GM18870 (cell line): ENCODE measurements around the gene UBAC2.

Source experiments
- ATAC-seq: cut with Tn5 transposase; IDR thresholded peaks from one replicate; pipeline ENCODE4 v1.9.1; 2021; ENCODE audit warnings: moderate library complexity; ENCODE audit not compliant: unreplicated experiment

The UBAC2 gene, protein sequence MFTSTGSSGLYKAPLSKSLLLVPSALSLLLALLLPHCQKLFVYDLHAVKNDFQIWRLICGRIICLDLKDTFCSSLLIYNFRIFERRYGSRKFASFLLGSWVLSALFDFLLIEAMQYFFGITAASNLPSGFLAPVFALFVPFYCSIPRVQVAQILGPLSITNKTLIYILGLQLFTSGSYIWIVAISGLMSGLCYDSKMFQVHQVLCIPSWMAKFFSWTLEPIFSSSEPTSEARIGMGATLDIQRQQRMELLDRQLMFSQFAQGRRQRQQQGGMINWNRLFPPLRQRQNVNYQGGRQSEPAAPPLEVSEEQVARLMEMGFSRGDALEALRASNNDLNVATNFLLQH

DNA sequence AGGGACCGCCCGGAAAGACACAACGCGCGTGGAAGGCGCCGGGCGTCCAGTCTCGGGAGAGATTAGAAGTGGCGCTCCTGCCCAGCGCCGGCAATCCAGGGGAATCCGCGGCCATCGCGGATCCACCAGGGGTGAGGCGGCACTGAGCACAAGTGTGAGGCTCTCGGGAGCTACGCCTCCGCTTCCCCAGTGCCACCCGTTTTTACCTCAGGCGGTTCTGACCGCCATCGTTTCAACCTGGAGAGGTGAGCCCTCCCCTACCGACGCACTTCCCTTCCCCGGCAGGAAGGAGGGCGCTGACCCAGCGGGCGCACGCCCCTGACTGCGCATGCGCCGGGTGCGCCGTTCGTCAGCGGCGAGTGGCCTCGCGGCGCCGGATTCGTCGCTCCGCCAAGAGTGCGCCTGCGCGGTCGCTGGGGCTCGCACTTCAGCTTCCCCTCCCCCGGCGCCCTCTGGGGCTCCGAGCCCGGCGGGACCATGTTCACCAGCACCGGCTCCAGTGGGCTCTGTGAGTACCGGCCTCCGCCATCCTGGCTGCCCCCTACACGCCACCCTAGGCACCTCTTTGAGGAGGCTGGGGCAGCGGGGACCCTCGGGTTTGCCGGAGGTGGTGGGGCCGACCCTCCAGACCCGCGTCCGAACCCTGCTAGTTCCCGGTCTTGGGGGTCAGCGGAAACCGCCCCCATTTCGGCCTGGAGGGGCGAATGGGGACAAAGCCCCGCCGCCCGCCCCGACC is at the start of gene UBAC2:
Gene UBAC2 (plus strand): TSS at position 423 of the 736 bp plus-strand sequence. CDS start 55 bp downstream, at position 478.
- peak; percentile 49 for ATAC-seq

DNA sequence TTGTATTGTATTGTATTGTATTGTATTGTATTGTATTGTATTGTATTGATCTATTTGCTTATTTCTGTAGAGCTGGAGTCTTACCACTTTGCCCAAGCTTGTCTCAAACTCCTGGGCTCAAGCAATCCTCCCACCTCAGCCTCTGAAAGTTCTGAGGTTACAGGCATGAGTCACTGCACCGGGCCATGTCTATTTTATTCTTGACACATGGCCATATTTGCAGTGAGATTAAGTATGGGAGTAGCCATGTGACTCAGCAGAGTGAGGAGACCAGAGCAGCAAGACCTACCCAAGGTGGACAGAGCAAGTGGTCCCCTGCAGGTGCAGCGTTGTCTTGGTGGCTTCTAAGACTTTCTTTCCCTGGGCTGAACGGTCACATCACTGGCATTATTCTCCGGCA is 49.1 kb upstream of the UBAC2 start:
- ATAC-seq = peak; percentile 90

DNA sequence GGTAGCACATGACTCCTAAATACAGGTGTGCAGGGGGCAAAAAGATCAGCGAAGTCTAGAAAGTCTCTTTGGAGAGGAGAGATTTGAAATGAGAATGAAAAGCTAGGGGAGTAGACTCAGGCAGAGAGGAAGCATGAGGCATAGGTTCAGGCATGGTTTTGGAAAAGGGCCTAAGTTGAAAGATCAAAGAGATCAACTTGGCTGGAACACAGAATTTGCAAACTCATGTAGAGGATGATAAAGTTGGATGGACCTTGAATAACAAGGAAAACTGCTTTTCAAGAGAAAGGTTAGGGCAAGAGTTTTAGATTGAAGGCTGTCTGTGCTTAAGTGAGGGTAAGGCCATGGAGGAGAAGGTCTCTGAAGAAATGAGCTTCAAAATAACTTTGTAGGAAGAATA is 47.4 kb upstream of the UBAC2 start:
- ATAC-seq = no peak

DNA sequence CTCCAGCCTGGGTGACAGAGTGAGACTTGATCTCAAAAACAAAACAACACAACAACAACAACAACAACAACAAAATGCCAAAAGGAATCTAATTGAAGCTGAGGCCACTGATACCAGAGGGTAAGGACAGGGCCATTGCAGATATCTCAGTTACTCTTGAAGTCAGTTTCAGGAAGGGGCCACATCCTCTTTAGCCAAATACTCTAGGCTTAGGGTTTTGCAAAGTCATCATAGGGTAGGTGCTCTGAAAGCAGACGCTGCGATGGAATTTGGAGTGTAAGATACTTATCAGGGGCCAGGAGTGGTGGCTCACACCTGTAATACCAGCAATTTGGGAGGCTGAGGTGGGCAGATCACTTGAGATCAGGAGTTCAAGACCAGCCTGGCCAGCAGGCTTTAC is 46.6 kb upstream of the UBAC2 start:
- no peak for ATAC-seq

DNA sequence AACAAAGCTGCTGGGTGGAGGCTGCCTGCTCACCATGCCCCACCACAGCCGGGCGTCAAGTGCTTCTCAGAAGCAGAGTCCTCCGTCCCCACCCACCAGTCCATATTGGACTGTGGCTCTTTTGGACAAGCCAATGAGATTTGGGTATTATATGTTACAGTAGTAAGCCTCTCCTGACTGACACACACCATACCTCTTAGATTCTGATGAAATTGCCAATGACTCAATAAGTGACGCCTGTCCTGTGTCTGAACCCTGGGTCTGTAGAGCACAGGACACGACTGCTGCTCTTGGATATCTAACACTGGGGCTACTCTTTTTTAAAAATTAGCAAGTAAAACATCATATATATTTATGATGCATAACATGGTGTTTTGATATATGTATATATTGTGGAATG is 44.8 kb upstream of the UBAC2 start:
- ATAC-seq = no peak

DNA sequence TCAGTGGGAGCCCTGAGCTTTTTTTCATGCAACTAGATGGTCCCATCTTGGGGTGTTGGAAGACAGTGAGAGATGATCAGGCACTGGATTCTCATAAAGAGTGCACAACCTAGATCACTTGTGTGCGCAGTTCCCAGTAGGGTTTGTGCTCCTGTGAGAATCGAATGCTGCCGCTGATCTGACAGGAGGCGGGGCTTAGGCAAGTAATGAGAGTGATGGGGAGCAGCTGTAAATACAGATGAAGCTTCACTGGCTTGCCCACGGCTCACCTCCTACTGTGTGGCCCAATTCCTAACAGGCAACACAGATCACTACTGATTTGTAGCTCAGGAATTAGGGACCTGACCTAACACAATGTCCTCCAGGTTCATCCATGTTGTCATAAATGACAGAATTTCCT is 43.6 kb upstream of the UBAC2 start:
- no peak for ATAC-seq

DNA sequence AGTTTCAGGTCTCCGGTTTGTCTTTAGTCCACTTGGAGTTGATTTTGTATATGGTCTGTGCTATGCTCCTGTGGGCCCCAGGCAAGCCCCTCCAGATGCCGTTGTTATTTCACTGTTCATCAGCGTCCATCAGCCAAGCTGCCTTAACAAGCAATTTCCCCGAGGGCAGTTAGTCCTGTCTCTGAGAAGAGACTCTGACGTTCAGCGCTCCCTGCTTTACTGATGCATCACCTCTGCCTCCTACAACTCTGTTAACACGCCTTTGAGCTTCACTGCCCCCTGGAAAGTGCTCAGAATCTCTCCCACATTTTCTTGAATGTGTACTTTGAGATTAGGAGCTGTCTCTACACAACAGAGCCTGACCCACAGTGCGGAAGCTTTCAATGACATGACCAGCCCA is 41.8 kb upstream of the UBAC2 start:
- no peak for ATAC-seq

DNA sequence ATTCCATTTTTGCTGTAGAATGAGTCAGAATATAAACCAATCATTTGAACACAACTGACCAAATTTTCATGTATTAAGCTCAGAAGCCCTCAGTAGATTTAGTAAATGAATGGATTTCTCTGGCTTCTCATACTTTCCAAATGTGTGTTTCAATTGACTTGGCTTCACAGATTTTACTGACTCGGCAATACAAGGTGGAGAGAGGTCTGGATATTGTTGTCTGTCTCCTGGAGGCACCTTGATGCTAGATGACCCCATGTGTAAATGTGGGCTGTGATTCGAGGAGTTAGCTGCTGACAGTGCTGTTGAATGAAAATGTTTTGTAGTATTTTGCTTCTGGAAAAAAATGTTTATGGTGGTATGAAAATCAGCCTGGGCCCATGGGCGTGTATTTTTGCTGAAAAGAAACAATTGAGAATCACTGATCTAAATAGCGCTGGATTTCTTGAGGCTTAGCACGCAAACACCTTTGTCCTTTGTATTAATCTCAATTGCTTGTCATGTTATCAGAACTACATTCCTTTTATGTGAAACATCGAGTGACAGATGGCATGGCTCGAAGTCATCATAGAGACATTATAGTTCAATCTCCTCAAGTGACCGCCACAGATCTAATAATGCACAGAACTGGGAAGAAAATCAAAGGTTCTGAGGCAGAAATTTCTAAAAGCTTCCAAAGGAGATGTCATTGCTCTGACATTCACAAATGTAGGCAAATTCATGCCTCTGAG is 41.2 kb upstream of the UBAC2 start:
- no peak for ATAC-seq

DNA sequence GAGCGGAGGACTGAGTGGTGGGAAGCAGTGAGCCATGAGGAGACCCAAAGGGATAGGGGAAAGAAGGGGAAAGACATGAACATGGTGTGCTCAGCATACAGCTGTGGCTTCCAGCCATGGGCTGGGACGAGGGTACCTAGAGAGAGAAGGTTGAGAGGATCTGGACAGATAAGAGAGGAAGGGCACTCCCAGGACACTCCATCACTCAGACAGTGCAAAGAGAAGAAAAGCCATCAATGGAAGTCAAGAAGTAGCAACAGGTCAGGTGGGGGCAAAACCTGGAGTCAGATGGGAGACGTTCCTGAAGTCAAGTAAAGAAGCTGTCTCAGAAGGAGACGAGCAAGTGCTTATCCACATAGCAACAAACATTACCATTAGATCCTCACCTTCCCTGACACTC is 40.2 kb upstream of the UBAC2 start:
- ATAC-seq = no peak

DNA sequence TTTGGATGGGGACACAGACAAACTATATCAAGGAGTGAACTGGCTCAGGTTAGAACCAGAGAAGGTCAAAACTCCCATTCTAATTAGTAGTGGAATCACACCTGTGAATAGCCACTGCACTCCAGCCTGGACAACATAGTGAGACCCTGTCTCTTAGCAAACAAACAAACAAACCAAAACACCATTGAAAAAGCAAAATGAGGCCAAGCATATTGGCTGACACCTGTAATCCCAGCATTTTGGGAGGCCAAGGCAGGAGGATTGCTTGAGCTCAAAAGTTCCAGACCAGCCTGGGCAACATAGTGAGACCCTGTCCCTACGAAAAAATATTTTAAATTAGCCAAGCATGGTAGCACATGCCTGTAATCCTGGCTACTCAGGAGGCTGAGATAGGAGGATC is 39.1 kb upstream of the UBAC2 start:
- no peak for ATAC-seq

DNA sequence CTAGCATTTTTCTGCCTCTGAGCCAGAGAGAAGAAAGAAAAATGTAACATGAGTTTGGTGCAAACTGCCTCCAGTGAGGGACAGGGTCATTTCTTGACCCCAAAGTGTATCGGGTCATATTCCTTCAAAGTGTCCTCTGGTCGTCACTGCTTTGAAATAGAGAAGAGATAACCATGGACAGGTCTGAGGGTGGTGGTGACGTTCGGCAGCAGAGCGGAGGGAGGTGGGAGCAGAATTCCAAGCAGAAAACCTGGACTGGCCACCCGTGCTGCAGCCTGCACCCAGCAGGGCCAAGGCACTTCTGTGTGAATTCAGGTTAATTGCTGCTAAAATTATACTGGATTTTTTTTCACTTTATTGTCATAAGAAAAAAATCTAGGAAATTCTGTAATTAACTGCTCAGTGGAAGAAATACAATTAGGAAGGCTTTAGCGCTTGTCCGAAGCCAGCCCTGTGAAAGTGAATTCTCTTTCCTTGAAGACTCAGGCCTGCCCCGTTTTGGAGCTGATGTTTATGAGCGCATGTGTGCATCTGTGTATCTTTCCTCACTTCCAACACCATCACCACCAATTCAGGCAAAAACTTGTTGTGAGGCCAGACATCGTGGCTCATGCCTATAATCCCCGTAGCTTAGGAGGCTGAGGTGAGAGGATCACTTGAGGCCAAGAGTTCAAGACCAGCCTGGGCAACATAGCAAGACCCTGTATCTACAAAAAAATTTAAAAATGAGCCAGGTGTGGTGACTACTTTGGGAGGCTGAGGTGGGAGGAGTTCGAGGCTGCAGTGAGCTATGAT is 37.9 kb upstream of the UBAC2 start:
- ATAC-seq = no peak

DNA sequence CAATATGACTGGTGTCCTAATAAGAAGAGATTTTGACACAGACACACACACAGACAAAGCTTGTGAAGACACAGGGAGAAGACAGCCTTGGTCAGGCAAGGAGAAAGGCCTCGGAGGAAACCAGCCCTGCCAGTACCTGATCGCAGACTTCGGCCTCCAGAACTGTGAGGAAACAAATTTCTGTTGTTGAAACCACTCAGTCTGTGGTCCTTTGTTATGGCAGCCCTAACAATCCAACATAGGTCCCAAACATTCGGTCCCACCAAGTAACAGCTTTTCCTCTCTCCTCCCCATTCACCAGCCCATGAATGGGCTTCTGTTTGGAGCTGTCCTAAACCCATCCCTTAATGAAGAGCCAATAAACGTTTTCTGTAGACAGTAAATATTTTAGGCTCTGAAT is 36.4 kb upstream of the UBAC2 start:
- no peak for ATAC-seq

DNA sequence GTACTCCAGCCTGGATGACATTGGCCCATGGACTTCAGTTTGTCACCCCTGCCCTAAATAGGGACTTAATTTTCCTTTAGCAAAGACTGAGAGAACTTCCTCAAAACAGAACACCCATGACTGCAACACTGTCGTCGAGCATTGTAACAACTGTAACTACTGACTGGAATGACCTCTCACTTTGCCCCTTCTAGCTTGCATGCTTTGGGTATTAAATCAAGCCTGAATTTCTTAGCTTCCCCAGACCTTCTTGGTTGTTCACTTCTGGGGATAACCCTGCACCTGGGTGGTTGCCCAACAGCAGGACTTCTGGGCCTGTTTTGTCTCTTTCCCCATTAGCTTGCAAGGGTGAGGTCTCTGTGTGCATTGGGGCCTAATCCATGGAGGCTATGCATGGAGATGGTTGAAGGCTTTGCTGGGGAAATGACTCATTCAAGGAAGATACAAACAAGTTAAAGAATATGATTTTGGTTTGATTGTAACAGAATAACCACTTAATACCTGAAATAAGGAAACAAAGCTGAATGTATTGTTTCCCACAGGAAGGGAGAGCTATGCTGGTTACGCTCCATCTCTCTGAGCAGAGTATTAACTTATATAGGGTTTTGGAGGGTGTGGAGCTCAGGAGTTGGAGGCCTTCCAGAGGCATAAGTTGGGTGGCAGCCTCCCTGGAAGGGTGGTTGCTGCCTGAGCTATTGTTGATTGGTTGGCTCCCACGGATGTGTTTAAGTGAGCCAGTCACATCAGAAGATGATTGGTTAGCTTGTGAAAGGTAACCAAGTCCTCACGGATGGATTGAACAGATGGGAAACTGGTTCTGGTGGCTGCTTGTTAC is 34.7 kb upstream of the UBAC2 start:
- no peak for ATAC-seq

DNA sequence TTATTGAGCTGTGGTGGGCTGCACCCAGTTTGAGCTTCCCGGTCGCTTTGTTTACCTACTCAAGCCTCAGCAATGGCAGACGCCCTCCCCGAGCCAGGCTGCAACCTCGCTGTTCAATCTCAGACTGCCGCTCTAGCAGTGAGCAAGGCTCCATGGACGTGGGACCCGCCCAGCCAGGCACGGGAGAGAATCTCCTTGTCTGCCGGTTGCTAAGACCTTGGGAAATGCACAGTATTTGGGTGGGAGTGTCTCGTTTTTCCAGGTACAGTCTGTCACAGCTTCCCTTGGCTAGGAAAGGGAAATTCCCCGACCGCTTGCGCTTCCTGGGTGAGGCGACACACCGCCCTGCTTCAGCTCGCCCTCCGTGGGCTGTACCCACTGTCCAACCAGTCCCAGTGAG is 27.7 kb upstream of the UBAC2 start:
- no peak for ATAC-seq

DNA sequence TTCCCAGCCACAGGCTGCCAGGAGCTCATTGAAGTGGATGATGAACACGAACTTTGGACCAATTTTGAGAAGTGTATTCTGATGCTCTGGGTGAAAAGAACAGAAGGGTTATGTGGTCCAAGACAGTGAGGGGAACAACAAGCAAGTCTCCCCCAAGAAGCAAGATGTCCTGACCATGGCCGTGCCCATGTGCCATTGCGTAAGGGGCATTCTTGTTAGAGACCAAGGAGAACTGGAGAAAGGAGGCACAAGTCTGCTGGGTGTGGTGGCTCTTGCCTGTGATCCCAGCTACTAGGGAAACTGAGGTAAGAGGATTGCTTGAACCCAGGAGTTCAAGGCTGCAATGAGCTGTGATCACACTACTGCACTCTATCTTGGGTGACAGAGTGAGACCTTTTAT is 27.0 kb upstream of the UBAC2 start:
- ATAC-seq = no peak

DNA sequence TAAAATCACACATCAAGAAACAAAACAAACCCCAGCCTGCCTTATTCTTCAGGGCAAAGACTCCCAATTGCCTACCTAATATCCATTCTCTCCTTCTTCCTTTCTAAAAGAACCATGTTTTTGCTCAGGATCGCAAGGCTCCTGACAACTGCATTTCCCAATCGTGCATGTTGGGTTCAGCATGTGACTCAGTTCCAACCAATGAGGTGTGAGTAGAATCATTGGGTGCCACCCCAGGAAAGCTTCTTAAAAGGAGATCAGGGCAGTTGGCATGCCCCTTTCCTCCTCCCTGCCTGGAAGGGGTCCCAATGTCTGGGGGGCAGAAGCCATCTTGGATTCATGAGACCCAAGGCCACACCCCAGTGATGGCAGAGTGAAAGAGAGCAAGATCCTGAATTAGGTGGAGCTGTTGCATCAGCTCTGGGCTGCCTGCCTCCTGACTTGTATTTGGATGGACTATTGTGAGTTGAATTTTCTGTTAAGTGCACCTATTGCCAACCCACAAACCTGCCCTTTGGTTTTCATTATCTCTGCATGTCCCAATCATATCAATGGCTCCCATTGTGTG is 26.0 kb upstream of the UBAC2 start:
- no peak for ATAC-seq

DNA sequence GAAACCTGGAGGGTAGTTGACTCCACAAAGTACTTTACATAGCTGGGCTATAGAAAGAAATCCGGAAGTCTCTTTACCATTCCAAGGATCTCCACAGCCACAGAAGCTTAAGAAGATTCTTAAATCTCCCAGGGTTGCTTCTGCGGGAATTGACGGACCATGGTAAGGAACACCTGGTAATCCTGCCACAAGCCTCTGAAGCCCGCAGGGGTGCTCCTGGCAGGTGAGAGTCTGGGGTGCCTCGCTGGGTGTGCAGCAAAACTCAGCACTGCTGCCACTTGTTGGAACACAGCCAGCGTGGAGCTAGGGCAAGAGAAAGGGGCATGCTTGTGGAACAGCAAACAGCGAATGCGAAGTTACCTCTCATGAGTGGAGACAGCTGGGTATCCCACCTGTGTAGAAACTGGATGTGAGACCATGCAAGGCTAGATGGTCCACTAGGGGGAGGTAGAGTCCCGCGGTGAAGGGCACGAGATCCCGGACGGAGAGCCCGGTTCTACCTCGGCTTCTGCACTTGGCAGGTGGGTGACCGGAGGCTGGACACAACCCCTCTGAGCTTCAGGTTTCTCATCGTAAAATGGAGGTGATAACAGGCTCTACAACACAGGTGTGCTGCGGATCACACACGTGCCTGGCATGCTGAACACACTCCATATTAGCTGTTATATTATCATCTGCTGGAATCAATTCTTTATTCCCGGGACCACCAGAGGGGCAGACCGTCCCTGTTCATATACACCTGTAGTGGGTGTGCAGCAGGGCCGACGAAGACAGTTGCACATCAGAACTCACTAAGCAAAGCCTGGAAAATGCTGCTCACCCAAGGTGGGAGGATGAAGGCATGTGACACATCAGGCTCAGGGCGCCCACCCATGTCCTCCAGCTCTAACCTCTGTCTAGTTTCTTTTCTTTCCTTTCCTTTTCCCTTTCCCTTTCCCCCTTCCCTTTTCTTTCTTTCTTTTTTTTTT is 24.1 kb upstream of the UBAC2 start:
- peak; percentile 79 for ATAC-seq

DNA sequence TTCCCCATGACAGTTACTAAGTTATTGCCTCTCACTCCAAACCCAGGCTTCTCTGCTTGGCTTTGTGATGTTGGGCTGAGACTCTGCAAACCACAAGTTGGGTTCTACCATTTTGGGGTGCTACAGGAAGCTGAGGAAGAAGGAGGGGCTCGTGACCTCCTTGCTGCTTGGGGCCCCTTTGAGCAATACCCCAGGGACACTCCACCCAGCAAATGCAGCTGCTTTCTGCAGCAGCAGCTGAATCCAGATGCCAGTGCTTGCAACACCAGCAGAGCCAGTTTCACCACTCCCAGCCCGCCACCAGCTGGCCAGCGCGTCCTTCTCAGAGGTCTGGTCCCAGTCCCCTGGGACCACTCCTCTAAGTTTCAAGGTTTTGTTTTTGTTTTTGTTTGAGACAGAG is 22.0 kb upstream of the UBAC2 start:
- ATAC-seq = no peak

DNA sequence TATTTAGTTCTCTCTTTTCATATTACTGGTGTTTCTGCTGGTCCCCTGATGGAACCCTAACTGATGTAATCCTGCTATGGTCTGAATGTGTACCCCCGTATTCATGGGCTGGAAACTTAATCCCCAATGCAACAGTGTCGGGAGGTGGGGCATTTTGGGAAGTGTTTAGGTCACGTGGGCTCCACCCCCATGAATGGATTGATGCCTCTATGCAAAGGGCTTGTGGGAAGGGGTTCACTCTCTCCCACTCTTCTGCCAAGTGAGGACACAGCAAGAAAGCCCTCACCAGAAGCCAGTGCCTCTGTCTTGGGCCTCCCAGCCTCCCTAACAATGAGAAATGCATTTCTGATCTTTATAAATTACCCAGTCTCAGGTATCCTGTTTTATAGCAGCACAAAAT is 21.2 kb upstream of the UBAC2 start:
- no peak for ATAC-seq
